A673 (cell line): ENCODE data around the gene ITPKB. TPM values are rescaled to one million over a fixed set of nuclear protein-coding genes. Genes with fewer than 3 reads are reported as not detected.

Experiments
- BruUV-seq: library from RNA; stranded (reverse); fragments of 400-500 nt; replicated peaks from 2 replicates; lab custom pipeline; 2021; lab: Mats Ljungman, UMichigan
- CTCF ChIA-PET: fragments of 300-600 bp; sonication (Branson Sonifier 250); formaldehyde crosslinking; loops from one replicate; lab custom pipeline; 2022; ENCODE audit warnings: antibody characterized with exemption; lab: Charles Lee
- POLR2A ChIA-PET: fragments of 300-600 bp; sonication (Branson Sonifier 250); formaldehyde crosslinking; loops from one replicate; lab custom pipeline; 2022; ENCODE audit warnings: antibody characterized with exemption; ENCODE audit not compliant: low non-redundant PET; lab: Charles Lee
- DNase-seq: peaks from one replicate; pipeline ENCODE4 v3.0.0-alpha.2; 2015; ENCODE audit warnings: low spot score
- H3K27ac ChIP-seq: fragments of 200-600 bp; sonication (generic); 2 replicates; pipeline ENCODE4 v1.5.1; 2016; ENCODE audit warnings: mixed run types, low read depth, mild to moderate bottlenecking, mixed read lengths, antibody characterized with exemption, low read length; ENCODE audit not compliant: poor library complexity, severe bottlenecking
- H3K27me3 ChIP-seq: fragments of 200-600 bp; sonication (generic); replicated peaks from 2 replicates; pipeline ENCODE4 v1.6.1; 2017; ENCODE audit warnings: mixed run types, low read depth, mild to moderate bottlenecking, mixed read lengths, antibody characterized with exemption, low read length; ENCODE audit not compliant: insufficient read depth, poor library complexity
- H3K36me3 ChIP-seq: fragments of 200-600 bp; sonication (generic); 2 replicates; pipeline ENCODE4 v1.6.1; 2016; ENCODE audit warnings: mixed run types, mild to moderate bottlenecking, mixed read lengths, antibody characterized with exemption, low read length; ENCODE audit not compliant: insufficient read depth, poor library complexity, severe bottlenecking
- H3K4me1 ChIP-seq: fragments of 200-600 bp; sonication (generic); 2 replicates; pipeline ENCODE4 v1.6.1; 2017; ENCODE audit warnings: mixed run types, mild to moderate bottlenecking, mixed read lengths, antibody characterized with exemption, low read length; ENCODE audit not compliant: insufficient read depth, poor library complexity, severe bottlenecking
- H3K4me3 ChIP-seq: fragments of 200-600 bp; sonication (generic); 2 replicates; pipeline ENCODE4 v1.5.1; 2016; ENCODE audit warnings: low read depth, mixed run types, mild to moderate bottlenecking, mixed read lengths, low read length; ENCODE audit not compliant: poor library complexity, severe bottlenecking
- H3K9me3 ChIP-seq: fragments of 200-600 bp; sonication (generic); 2 replicates; pipeline ENCODE4 v1.6.1; 2016; ENCODE audit warnings: mixed run types, low read depth, mild to moderate bottlenecking, mixed read lengths, antibody characterized with exemption, low read length; ENCODE audit not compliant: poor library complexity, severe bottlenecking
- EZH2 ChIP-seq: fragments of 200-600 bp; sonication (generic); IDR thresholded peaks from 2 replicates; pipeline ENCODE4 v1.6.1; 2017; ENCODE audit warnings: borderline replicate concordance, low read depth, mild to moderate bottlenecking, mixed read lengths, antibody characterized with exemption, low read length; ENCODE audit not compliant: poor library complexity, severe bottlenecking
- intact Hi-C: fragments of 100-400 bp; cut with micrococcal nuclease; formaldehyde crosslinking; loops from one replicate; pipeline ENCODE4 v1.10.0; 2022; ENCODE audit not compliant: unreplicated experiment
- total RNA-seq: library from RNA; stranded (reverse); gene quantifications from 2 replicates; pipeline ENCODE4 v1.2.3, GENCODE V29; 2021
- TF ChIP-seq, protein P1 (sequence below): fragments of 300-800, 200-600 bp; sonication (generic); conservative IDR thresholded peaks from 2 replicates; pipeline ENCODE4 v1.5.1; 2017; ENCODE audit warnings: low read depth, mild to moderate bottlenecking, antibody characterized with exemption, low read length, moderate library complexity, mixed read lengths

The ITPKB gene
- total RNA-seq, 1 experiment from 2014 or later, result 14.1 TPM

DNA sequence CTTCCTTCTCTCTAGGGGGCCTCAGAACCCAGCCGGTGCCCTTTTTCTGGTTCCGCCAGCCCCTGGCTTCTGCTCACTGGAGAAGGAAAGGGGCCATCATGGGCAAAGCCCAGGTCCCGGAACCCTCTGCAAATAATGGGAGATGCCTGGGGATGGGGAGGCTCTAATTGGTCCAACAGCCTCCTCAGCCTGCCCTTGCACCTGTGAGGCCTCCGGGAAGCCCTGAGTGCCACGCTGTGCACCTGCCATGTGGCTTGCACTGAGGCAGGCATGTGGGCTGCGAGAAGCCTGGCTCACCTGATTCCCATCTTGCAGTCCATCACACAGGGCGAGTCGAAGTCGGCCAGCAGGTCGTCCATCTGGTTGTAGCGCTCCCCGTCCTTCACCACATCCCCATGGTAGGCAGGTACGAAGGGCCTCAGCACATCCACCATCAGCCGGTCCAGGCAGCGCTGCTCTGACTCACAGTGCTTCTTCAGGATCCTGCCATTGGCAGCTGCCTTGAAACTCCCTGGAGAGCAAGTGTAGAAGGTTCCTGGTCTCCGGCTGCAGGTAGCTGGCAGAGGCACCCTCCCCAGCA, 92.1 kb downstream of the ITPKB start:
- intact Hi-C loops, result no loop called here
- ChIA-PET POLR2A (no interaction called here), CTCF (interaction anchor here (0.9 kb wide), 1 partner anchor 21 kb away, joined by 4 read pairs; no protein-coding TSS in a partner anchor)
- BruUV-seq, result no TSS peak
- H3K27me3 ChIP-seq, result no peaks in the 10 kb centered on the region
- H3K9me3 ChIP-seq, result no peaks in the 10 kb centered on the region
- H3K36me3 ChIP-seq, result no peaks in the 10 kb centered on the region
- H3K27ac ChIP-seq, result no peak overlapping the region
- DNase-seq, result no peak
- no peak overlapping the region for H3K4me3 ChIP-seq
- no peaks in the 10 kb centered on the region for H3K4me1 ChIP-seq
- TF ChIP-seq, protein P1, sequence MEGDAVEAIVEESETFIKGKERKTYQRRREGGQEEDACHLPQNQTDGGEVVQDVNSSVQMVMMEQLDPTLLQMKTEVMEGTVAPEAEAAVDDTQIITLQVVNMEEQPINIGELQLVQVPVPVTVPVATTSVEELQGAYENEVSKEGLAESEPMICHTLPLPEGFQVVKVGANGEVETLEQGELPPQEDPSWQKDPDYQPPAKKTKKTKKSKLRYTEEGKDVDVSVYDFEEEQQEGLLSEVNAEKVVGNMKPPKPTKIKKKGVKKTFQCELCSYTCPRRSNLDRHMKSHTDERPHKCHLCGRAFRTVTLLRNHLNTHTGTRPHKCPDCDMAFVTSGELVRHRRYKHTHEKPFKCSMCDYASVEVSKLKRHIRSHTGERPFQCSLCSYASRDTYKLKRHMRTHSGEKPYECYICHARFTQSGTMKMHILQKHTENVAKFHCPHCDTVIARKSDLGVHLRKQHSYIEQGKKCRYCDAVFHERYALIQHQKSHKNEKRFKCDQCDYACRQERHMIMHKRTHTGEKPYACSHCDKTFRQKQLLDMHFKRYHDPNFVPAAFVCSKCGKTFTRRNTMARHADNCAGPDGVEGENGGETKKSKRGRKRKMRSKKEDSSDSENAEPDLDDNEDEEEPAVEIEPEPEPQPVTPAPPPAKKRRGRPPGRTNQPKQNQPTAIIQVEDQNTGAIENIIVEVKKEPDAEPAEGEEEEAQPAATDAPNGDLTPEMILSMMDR, result no peak
- TF ChIP-seq EZH2, result no peak

DNA sequence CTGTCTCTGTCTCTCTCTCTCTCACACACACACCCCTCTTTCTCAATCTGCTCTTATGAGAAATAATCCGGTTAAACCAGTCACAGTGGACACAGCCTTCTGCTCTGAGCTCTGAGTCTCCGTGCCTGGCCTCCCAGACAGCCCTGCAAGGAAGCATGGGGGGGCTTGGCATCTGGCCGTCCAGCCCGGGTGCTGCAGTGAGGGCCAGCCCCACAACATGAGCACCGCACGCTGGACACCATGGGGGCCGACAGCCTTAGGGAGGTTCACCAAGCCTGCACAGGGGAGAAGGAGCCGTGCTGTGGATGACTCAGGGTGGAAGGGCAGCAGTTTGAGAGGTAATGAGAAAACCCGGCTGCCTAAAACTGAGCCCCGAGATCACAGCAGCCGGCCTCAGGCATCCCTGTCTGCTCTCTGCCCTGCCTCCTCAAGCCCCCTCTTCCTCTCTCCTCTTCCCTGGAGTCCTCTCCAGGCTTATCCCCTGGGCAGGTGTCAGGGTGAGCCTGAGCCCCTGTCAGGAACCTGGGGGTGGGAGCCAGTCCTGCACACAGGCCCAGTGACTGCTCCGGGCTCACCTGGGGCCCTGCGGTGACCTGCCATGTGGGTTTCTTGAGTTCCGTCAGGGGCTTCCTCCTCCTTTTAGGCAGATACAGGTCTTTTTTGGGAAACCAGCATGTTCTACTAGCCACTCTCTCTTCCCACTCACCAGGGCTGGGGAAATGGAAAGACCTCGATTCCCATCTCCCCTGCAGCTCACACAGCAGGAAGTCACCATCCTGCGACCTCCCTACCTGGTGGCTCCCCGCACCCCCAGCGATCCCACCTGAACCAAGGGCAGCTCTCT, 92.8 kb downstream of the ITPKB start:
- BruUV-seq, result no TSS peak
- Histone ChIP-seq H3K36me3 (no peaks in the 10 kb centered on the region), H3K27ac (no peak overlapping the region), H3K27me3 (no peaks in the 10 kb centered on the region), H3K4me1 (no peaks in the 10 kb centered on the region), H3K4me3 (no peak overlapping the region), H3K9me3 (no peaks in the 10 kb centered on the region)
- POLR2A ChIA-PET, result no interaction called here
- CTCF ChIA-PET, result interaction anchor here (0.9 kb wide), 1 partner anchor 20 kb away, joined by 4 read pairs; no protein-coding TSS in a partner anchor
- DNase-seq, result no peak
- TF ChIP-seq, protein P1, result no peak
- TF ChIP-seq EZH2, result no peak
- intact Hi-C loops, result no loop called here

DNA sequence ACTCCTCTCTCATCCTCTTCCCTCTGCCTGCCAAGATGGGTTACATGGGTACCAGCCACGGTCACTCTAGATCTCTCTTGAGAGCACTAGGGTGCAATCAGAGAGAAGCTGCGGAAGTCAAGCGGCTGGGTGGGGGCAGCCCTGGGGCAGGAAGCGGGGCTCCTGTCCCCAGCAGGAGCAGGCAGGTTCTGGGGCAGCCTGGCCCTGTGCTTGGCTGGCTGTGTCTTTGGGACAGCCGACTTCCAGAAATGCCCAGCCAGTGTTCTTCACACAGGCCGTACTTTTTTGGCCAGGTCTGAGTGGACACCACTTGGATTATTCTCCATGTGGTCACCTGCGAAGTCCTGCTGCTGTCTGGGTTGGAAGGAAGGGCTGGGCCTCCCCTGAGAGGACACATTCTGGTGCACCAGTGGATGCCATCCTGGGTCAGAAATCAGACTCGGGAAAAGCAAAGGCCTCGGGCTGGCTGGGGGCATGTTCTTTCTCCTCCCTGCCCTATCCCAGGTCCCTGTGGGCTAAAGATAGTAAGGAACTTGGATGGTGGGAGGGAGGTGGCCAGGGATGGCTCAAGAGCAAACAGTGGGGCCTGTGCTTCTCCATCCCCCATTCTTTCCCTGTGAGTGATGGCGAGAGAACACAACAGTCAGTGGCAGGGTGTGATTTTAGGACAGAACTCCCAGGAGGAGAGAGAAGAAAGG, 93.7 kb downstream of the ITPKB start:
- no peaks in the 10 kb centered on the region for H3K36me3 ChIP-seq
- H3K27me3 ChIP-seq, result no peaks in the 10 kb centered on the region
- TF ChIP-seq, protein P1, result no peak
- TF ChIP-seq EZH2, result no peak
- intact Hi-C loops, result no loop called here
- DNase-seq, result no peak
- no peaks in the 10 kb centered on the region for H3K9me3 ChIP-seq
- no peaks in the 10 kb centered on the region for H3K4me1 ChIP-seq
- ChIA-PET CTCF (no interaction called here), POLR2A (no interaction called here)
- no TSS peak for BruUV-seq
- no peak overlapping the region for H3K4me3 ChIP-seq
- no peak overlapping the region for H3K27ac ChIP-seq
